GM23248 (cell line): ENCODE measurements around the gene TANGO6. TPM values are rescaled to one million over a fixed set of nuclear protein-coding genes. Genes with fewer than 3 reads are reported as not detected.

ENCODE experiments used
- DNase-seq: peaks from one replicate; pipeline ENCODE4 v3.0.0-alpha.2; 2015
- H2AFZ ChIP-seq: fragments of 200-600 bp; sonication (generic); 2 replicates; pipeline ENCODE4 v1.6.1; 2016; ENCODE audit warnings: antibody characterized with exemption
- H3F3A ChIP-seq: fragments of 200-600 bp; sonication (generic); 2 replicates; pipeline ENCODE4 v1.6.1; 2016; ENCODE audit warnings: mild to moderate bottlenecking, antibody characterized with exemption, mixed run types; ENCODE audit not compliant: insufficient read depth
- H3K27ac ChIP-seq: fragments of 200-600 bp; sonication (generic); 2 replicates; pipeline ENCODE4 v1.5.1; 2016; ENCODE audit warnings: mild to moderate bottlenecking
- H3K27me3 ChIP-seq: fragments of 200-600 bp; sonication (generic); replicated peaks from 2 replicates; pipeline ENCODE4 v1.6.1; 2016; ENCODE audit warnings: mild to moderate bottlenecking; ENCODE audit not compliant: insufficient read depth
- H3K36me3 ChIP-seq: fragments of 200-600 bp; sonication (generic); 2 replicates; pipeline ENCODE4 v1.6.1; 2016; ENCODE audit warnings: low read depth, mild to moderate bottlenecking
- H3K4me1 ChIP-seq: fragments of 200-600 bp; sonication (generic); 2 replicates; pipeline ENCODE4 v1.6.1; 2016; ENCODE audit warnings: mild to moderate bottlenecking; ENCODE audit not compliant: insufficient read depth
- H3K4me2 ChIP-seq: fragments of 200-600 bp; sonication (generic); one replicate; pipeline ENCODE4 v1.6.1; 2016; ENCODE audit warnings: mild to moderate bottlenecking; ENCODE audit not compliant: unreplicated experiment
- H3K4me3 ChIP-seq: fragments of 200-600 bp; sonication (generic); 2 replicates; pipeline ENCODE4 v1.5.1; 2016; ENCODE audit warnings: mild to moderate bottlenecking
- H3K79me2 ChIP-seq: fragments of 200-600 bp; sonication (generic); 2 replicates; pipeline ENCODE4 v1.6.1; 2016; ENCODE audit warnings: mild to moderate bottlenecking; ENCODE audit not compliant: insufficient read depth
- H3K9ac ChIP-seq: fragments of 200-600 bp; sonication (generic); 2 replicates; pipeline ENCODE4 v1.6.1; 2016; ENCODE audit warnings: mild to moderate bottlenecking
- H3K9me2 ChIP-seq: fragments of 200-600 bp; sonication (generic); 2 replicates; pipeline ENCODE4 v1.6.1; 2016; ENCODE audit warnings: mixed run types, mild to moderate bottlenecking, moderate library complexity; ENCODE audit not compliant: insufficient read depth
- H3K9me3 ChIP-seq: fragments of 200-600 bp; sonication (generic); one replicate; pipeline ENCODE4 v1.6.1; 2017; ENCODE audit warnings: low read depth
- H4K20me1 ChIP-seq: fragments of 200-600 bp; sonication (generic); 2 replicates; pipeline ENCODE4 v1.6.0; 2016; ENCODE audit not compliant: insufficient read depth
- EZH2 ChIP-seq: fragments of 200-600 bp; sonication (generic); IDR thresholded peaks from 2 replicates; pipeline ENCODE4 v1.6.1; 2018; ENCODE audit warnings: antibody characterized with exemption, mild to moderate bottlenecking; ENCODE audit not compliant: insufficient read depth, poor library complexity, severe bottlenecking
- EZH2phosphoT487 ChIP-seq: fragments of 200-600 bp; sonication (generic); IDR thresholded peaks from 2 replicates; pipeline ENCODE4 v1.6.1; 2018; ENCODE audit warnings: antibody characterized with exemption, moderate library complexity, mild to moderate bottlenecking, low read depth; ENCODE audit not compliant: insufficient read depth
- WGBS, 2 experiments: methylation state at CpG; one replicate each; pipeline ENCODE4 v1.1.6; 2015 to 2017; ENCODE audit warnings: low lambda C conversion rate in 2 of 2, low coverage in 1 of 2; ENCODE audit errors: missing lambda C conversion rate in 2 of 2; 5-methylcytosine and 5-hydroxymethylcytosine counted together
- in situ Hi-C: fragments of 300-500 bp; cut with MboI; formaldehyde crosslinking; loops from 2 replicates; pipeline ENCODE4 v1.15.0; 2020
- polyA plus RNA-seq: library from polyadenylated mRNA; unstranded; fragments of >200 nt; fragmentation: Nextera tagmentation; extraction: Ambion mirVana; gene quantifications from 2 replicates; pipeline ENCODE4 v1.2.1, GENCODE V29; 2016
- total RNA-seq: library from RNA; depleted of rRNA; stranded (reverse); fragments of >200 nt; shearing (Covaris generic); gene quantifications from 2 replicates; pipeline ENCODE4 v1.2.3, GENCODE V29; 2014

TANGO6 gene
- total and polyA plus RNA-seq, 2 experiments from 2014 or later, result 7.8 to 12.8 TPM

- DNase-seq, result no peak
- no peaks in the 10 kb centered on the region for H3K27me3 ChIP-seq
- no peak overlapping the region for H3K4me3 ChIP-seq
- H4K20me1 ChIP-seq, result no peaks in the 10 kb centered on the region
- H3K79me2 ChIP-seq, result no peaks in the 10 kb centered on the region
- no peak overlapping the region for H2AFZ ChIP-seq
- H3K4me2 ChIP-seq, result no peak overlapping the region
- H3K9me3 ChIP-seq, result no peaks in the 10 kb centered on the region
- peaks cover 11% of the 10 kb centered on the region; the same call in 1 of the 2 replicates for H3K36me3 ChIP-seq
- in situ Hi-C loops, result no loop called here
- H3K4me1 ChIP-seq, result no peaks in the 10 kb centered on the region
- no peaks in the 10 kb centered on the region for H3F3A ChIP-seq
- no peaks in the 10 kb centered on the region for H3K9me2 ChIP-seq
- H3K27ac ChIP-seq, result no peak overlapping the region
- 82 to 85% methylated on average over 5 of the region's 5 CpGs for whole genome bisulfite sequencing, 2 experiments
- TF ChIP-seq EZH2, result no peak
- TF ChIP-seq EZH2phosphoT487, result no peak
- no peak overlapping the region for H3K9ac ChIP-seq
These were observed 66.7 kb downstream of the TANGO6 start for GRCh38 chr16:68910051-68910450.

DNA sequence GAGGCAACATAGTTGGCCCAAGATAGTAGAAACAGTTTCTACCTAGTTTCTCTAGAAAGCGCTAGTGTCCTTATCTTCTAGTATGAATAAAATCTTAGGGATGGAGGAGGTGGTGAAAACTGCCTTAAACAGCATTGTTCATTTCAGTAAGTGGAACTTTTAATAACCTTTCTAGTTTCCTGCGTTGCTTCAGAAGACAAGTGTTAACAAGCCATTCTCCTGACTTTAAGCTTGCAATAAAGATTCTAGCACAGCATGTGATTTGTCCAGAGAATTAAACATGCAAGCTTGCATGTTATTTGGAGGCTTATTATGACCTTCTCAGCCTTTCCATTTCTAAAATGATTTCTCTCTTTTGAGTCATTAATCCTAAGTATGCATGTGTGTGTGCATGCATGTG is 72.3 kb downstream of the TANGO6 start:
- 95 to 97% methylated on average over 2 of the region's 2 CpGs for WGBS, 2 experiments
- in situ Hi-C loops, result no loop called here

GRCh38 chr16:68917541-68917940 is 74.2 kb downstream of the TANGO6 start:
- 94 to 95% methylated on average over 2 of the region's 2 CpGs for WGBS, 2 experiments
- Histone ChIP-seq H3K36me3 (no peaks in the 10 kb centered on the region), H3K79me2 (no peaks in the 10 kb centered on the region), H3K9me2 (no peaks in the 10 kb centered on the region), H2AFZ (no peak overlapping the region), H3K9ac (no peak overlapping the region), H3F3A (no peaks in the 10 kb centered on the region), H3K27ac (no peak overlapping the region), H3K4me3 (no peak overlapping the region), H3K27me3 (no peaks in the 10 kb centered on the region), H4K20me1 (no peaks in the 10 kb centered on the region), H3K4me2 (no peak overlapping the region), H3K9me3 (no peaks in the 10 kb centered on the region), H3K4me1 (no peaks in the 10 kb centered on the region)
- no peak for DNase-seq
- TF ChIP-seq EZH2, result no peak
- TF ChIP-seq EZH2phosphoT487, result no peak
- in situ Hi-C loops, result no loop called here

More for the DNA sequence above, 72.3 kb downstream of the TANGO6 start:
- H4K20me1 ChIP-seq, result no peaks in the 10 kb centered on the region
- no peak overlapping the region for H2AFZ ChIP-seq
- no peaks in the 10 kb centered on the region for H3K9me2 ChIP-seq
- no peaks in the 10 kb centered on the region for H3F3A ChIP-seq
- no peaks in the 10 kb centered on the region for H3K9me3 ChIP-seq
- H3K4me3 ChIP-seq, result no peak overlapping the region
- TF ChIP-seq EZH2phosphoT487 (no peak), EZH2 (no peak)
- no peaks in the 10 kb centered on the region for H3K79me2 ChIP-seq
- no peaks in the 10 kb centered on the region for H3K4me1 ChIP-seq
- no peak overlapping the region for H3K27ac ChIP-seq
- no peak overlapping the region for H3K9ac ChIP-seq
- no peak overlapping the region for H3K4me2 ChIP-seq
- DNase-seq, result no peak
- no peaks in the 10 kb centered on the region for H3K27me3 ChIP-seq
- no peaks in the 10 kb centered on the region for H3K36me3 ChIP-seq

DNA sequence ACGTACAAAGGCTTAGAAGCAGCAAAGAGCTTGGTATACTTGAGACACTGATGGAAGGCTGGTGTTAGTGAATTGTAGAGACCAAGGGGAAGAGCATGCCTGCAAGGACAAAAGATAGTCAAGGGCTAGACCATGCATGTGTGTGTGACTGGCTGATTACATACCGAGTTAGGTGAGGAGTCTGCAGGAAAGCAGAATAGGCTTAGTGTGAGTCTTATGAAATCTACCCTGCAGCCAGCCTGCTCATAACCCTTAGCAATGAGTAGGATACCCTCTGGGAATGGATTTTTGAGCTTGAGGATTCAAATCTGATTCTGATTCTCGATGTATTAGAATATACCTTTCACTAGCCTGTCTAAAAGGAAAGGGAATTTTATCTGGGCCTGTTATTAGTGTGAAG is 77.0 kb downstream of the TANGO6 start:
- Histone ChIP-seq H3K4me1 (no peaks in the 10 kb centered on the region), H3K9me3 (no peaks in the 10 kb centered on the region), H3K4me3 (no peak overlapping the region), H3K9me2 (no peaks in the 10 kb centered on the region), H3K27me3 (no peaks in the 10 kb centered on the region), H4K20me1 (no peaks in the 10 kb centered on the region), H3K4me2 (no peak overlapping the region), H3K9ac (no peak overlapping the region), H3K27ac (no peak overlapping the region), H3K36me3 (no peaks in the 10 kb centered on the region), H3K79me2 (no peaks in the 10 kb centered on the region), H2AFZ (no peak overlapping the region), H3F3A (no peaks in the 10 kb centered on the region)
- TF ChIP-seq EZH2 (no peak), EZH2phosphoT487 (no peak)
- 93 to 99% methylated on average over 3 of the region's 3 CpGs for WGBS, 2 experiments
- in situ Hi-C loops, result no loop called here
- DNase-seq, result no peak

DNA sequence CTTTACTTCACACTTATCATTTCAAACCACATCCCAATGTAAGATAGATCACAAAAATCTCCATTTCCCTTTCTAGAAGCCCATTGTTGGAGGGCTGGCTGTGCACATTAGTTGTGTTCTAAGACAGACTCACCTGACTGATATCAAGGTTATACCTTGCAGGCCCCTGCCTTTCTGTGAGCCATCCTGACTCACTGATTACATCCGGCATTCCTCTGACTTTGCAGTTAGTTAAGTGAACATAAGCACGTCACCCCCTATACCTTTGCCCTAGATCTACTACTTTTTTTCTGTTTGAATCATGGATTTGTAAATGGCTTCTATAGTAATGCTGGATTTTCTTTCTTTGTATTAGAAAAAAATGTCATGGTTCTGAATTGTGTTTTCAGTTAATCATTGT is 78.3 kb downstream of the TANGO6 start:
- no peaks in the 10 kb centered on the region for H3K36me3 ChIP-seq
- no peak overlapping the region for H2AFZ ChIP-seq
- H4K20me1 ChIP-seq, result no peaks in the 10 kb centered on the region
- no peaks in the 10 kb centered on the region for H3F3A ChIP-seq
- H3K27me3 ChIP-seq, result no peaks in the 10 kb centered on the region
- TF ChIP-seq EZH2 (no peak), EZH2phosphoT487 (no peak)
- DNase-seq, result no peak
- in situ Hi-C loops, result no loop called here
- no peaks in the 10 kb centered on the region for H3K4me1 ChIP-seq
- H3K9ac ChIP-seq, result no peak overlapping the region
- no peak overlapping the region for H3K4me2 ChIP-seq
- H3K9me3 ChIP-seq, result no peaks in the 10 kb centered on the region
- H3K9me2 ChIP-seq, result no peaks in the 10 kb centered on the region
- H3K79me2 ChIP-seq, result no peaks in the 10 kb centered on the region
- no peak overlapping the region for H3K27ac ChIP-seq
- no peak overlapping the region for H3K4me3 ChIP-seq
- WGBS, 2 experiments, result 90 to 91% methylated on average over 2 of the region's 2 CpGs
